ENCODE results near the gene TNN.

The TNN gene

DNA sequence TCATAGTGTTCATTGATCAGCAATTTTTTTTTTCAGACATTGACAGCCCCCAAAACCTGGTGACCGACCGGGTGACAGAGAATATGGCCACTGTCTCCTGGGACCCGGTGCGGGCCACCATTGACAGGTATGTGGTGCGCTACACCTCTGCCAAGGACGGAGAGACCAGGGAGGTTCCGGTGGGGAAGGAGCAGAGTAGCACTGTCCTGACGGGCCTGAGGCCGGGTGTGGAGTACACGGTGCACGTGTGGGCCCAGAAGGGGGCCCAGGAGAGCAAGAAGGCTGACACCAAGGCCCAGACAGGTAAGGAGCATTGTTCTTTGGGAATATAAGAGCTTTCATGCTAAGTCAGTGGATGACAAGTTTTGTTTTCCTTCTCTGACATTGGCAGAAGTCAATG lies 49.3 kb downstream of the TNN start:
- no peak for DNase-seq

DNA sequence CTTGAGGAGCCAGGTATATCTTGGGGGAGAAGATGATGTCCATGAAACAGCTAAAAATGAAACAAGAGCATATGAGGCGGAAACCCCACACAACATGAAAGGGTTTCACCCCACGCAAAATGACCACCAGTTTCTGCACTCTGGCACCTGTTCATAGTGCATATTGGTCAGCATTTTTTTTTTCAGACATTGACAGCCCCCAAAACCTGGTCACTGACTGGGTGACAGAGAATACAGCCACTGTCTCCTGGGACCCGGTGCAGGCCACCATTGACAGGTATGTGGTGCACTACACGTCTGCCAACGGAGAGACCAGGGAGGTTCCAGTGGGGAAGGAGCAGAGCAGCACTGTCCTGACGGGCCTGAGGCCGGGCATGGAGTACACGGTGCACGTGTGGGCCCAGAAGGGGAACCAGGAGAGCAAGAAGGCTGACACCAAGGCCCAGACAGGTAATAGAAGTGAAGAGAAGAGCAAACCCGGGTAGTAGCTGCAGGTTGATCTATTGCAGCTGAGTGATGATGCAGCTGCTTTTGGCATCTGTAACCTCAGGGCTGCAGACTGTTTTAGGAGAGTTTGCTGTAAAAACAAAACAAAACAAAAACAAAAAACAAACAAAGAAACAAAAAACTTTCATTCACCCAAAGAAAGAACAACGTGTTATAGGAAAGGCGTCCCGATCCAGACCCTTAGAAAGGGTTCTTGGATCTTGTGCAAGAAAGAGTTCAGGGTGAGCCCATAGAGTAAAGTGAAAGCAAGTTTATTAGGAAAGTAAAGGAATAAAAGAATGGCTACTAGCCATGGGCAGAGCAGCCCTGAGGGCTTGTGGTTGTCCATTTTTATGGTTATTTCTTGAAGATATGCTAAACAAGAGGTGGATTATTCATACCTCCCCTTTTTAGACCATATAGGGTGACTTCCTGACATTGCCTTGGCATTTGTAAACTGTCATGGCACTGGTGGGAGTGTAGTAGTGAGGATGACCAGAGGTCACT lies 51.0 kb downstream of the TNN start:
- DNase-seq = no peak

DNA sequence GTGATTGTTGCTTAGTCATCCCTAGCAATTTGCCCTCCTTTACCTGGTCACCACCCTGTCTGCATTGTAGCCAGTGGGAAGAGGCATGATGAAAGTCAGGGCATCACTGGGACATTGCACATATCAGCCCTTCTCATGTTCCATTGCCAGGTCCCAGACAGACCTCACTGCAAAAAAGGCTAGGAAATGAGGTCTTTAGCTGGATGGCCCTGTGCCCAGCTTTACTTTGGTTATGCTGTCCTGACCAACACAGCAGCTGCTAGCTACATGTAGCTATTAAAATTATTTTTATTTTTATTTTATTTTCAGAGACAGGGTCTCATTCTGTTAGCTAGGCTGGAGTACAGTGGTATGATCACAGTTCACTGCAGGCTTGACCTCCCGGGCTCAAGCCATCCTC lies 52.9 kb downstream of the TNN start:
- no peak for DNase-seq

DNA sequence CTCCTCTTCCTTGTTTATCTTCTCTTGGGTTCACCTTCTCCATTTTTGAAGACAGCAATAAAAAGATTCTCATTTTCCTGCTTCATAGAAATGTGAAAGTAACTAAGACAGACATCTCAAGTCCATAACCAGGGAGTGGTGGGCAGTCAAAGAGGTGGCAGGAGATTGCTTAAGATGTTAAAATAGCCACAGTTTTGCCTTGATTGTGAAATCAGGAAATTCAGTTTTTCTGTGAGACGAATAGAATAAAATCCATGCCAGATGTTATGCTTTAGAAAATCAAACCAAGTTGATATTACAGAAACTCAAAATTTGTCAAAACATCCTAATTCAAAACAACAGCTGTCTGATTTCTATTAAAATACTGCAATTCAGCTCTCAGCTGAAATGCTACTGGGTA lies 57.2 kb downstream of the TNN start:
- no peak for DNase-seq

DNA sequence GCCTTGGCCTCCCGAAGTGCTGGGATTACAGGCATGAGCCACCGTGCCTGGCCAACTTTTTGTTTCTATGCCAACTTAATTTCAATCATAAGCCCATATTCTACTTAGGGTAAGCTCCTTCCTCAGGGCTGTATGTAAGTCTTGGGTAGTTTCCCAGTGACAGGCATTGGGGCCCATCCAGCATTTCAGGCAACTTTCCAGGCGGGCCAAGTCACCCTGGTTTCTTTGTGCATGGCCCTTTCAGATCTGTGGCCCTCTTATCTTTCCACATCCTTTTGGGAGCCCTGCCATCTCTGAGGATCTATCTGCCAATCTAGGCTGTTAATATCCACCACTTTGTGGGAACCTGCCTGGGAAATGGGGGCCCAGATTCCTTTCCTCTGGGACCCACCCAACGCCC lies 58.7 kb downstream of the TNN start:
- DNase-seq = no peak

DNA sequence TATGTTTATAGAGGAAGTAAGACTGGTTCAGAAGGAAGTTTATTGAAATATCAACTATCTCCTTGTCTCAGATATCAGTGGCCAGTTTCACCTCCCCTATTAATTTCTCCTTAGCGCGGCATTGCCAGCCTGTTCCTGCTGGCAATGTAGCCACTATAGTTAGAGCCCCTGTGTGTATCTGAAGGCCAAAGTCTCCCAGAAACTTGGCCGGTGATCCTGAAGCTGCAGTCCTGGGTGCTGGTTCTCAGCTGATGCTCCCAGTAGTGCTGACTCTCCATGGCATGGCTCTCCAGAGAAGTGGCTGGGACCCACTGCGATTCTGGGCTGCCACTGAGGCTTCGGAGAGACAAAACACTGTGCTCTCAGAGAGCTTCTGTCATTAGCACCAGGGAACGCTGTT lies 59.9 kb downstream of the TNN start:
- DNase-seq = no peak

DNA sequence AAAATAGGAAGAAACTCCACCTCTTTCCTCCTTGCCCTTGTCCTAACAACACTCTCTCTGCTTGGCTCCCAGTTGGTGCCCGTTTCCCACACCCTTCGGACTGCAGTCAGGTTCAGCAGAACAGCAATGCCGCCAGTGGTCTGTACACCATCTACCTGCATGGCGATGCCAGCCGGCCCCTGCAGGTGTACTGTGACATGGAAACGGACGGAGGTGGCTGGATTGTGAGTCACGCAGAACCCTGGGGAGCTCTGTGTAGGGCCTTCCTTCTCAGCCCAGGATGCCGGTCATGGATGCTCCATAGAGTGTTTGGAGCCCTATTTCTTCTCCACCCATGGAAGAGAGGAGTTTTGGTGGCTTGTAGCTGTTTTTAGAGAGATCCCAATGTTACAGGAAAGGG lies 60.9 kb downstream of the TNN start:
- DNase-seq = no peak

DNA sequence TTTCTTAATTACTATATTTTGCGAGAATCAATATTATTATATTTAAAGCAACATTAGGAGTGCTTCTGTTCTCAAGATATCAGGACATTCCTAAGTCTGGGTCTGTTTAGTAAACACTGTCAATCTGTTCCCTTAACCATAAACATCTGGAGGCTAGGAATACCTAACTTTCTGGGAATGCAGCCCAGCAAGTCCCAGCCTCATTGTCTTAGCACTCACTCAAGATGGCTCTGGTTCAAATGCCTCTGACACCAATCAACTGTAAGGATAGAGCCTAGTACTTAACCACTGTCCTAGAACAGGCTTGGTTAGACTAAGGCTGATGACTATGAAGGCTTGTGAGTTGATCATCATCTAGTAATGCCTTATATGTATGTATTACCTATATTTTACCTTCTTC lies 61.5 kb downstream of the TNN start:
- DNase-seq = no peak

DNA sequence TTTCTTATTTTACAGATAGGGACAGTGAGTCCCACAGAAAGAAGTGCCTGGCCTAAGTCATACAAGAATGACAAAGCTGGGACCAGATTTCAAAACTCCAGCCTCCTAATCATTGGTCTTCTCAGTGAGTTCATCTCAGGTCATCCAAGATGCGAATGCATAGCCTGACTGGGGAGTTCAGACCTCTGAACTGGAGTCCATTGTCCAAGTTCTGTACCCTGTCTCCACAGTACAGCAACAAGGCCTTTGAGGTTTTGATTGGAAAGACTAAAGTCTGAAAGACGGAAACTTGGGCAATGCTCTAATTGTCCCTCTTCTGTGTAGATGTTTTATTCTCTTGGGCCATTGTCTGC lies 62.0 kb downstream of the TNN start:
- no peak for DNase-seq

DNA sequence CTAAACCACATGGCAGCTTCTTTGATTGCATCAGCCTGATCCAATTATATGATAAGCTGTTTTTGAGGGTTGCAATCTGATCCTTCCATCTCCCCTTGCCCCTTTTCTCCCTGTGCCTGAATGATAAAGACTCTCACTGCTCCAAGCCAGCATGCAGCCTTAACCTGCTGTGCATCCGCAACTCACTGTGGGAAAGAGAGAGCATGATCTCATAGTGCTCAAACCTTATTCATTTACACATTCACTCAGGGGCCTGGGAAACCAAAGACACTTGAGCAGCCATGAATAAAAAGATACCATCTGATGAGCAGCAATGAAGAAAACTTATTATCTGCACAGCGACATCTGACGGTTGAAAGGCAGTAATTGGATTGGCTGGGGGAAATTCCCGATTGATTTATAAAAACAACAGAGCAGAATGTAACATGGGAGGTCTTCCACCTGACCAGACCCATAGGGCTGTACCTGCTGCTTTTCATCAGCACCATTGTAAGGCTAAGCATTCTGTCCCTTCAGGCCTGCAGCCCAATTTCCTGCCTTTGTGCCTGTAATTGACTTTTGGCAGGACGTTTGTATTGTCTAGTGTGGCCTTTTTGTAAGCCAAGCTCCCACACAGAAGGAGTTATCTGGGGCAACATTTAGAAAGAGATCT lies 62.5 kb downstream of the TNN start:
- no peak for DNase-seq

DNA sequence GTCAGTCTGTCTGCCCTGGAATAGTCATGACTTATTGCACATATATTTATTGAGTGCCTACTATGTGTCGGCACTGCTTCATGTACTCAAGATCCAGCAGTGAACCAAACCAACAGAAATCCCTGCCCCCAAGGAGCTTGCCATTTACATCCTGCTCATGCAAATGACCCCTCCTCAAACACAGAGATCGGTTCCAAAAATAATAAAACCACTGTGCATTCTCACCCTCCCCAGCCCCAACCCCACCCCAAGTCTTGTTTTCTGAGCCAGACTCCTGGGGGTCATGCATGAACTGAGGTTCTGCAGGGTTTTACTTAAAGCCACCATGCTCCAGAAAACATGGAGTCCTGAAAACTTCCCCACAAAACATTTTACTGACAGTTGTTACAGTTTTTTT lies 63.0 kb downstream of the TNN start:
- DNase-seq = no peak

DNA sequence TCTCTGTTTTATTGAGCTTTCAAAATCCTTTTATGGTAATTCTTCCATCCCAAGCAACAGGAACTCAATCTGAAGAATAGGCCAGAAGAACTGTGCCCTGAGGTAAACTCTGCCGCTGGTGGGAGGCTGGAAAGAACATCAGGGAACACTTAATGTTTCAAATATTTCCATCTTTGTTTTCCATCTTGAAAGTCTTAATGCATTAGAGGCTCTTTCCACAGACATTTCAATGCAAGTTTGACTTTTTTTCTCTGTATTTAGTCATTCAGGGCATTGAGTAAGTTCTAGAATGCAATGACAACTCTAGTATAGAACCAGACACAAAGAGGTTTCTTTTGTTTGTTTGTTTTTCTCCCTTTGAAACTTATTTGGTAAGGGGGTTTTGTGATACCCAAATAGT lies 63.5 kb downstream of the TNN start:
- no peak for DNase-seq

DNA sequence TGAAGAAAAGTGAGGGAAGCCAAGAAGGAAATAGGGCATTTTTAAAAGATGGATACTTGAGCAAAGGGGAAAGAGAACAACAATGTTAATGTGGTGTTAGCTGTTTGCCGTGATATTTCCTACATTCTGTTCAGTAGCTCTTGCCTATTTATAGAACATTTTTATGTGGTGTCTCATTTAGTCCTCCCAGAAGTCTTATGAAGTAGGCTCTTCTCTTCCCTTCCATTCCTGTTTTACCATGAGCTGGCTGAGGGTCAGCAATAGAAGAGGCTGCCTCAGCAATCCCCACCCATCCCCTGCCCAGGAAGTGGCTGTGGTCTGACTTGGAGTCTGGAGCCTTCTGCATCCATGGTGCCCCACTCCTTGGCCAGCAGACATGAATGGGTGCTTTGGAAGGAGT lies 64.8 kb downstream of the TNN start:
- no peak for DNase-seq

DNA sequence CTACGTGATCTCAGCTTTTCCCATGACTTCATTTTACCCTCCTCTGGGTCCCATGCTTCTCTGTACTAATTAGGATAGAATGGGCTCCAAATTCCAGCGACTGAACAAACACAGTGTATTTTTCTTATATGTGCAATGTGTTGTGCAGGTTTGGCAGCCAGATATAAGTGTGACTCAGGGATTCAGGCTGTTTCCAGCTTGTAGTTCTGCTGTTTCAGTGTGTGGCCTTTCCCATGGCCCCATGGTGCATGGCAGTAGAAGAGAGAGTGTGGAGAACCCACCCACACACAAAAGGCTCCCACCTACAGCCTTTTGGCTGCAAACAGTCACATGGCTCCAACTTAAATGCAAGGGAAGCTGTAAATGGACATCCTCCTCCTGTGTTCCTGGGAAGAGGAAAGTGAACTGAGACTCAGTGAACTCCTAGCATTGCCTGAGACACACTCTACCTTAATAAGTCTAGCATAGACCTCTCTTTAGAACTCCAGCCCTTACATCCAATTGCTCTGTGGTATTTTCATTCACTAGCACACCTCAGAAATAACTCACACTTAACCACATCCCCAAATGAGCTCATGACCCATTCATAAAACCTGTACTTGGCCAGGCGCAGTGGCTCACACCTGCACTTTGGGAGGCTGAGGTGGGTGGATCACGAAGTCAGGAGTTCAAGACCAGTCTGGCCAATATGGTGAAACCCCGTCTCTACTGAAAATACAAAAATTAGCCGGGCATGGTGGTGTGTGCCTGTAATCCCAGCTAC lies 66.2 kb downstream of the TNN start:
- DNase-seq = no peak

DNA sequence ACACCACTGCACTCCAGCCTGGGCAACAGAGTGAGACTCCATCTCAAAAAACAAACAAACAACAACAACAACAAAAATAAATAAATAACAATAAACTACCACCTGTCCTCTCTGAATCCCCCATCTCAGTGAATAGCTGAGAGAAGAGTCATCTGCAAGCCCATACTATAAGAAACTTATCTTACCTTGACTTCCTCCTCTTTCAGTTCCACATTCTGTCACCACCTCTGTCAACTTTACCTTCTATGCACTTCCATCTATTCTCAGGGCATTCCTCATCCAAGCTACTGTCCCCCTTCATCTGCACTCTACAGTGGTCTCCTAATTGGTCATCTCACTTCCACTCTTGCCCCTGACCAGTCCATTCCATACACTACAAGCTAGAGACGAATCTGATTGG lies 66.9 kb downstream of the TNN start:
- no peak for DNase-seq

DNA sequence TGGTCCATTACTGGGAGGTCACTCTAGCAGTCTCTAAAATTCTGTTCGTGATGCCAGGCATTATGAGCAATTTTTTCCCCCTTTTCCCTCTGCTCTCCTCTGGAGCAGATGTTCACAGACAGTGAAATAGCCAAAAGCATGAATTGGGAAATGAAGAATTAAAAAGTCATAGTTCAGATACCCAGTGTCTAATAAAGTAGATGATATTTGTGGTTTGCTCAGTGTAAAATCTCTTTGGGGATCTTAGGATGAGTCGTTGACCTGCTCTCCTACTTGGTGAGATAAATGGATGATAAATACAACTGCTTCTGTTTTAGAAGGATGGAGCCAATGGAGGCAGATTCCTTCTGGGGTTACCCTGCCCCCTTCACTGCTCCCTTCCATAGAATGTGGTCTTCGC lies 68.6 kb downstream of the TNN start:
- DNase-seq = no peak

DNA sequence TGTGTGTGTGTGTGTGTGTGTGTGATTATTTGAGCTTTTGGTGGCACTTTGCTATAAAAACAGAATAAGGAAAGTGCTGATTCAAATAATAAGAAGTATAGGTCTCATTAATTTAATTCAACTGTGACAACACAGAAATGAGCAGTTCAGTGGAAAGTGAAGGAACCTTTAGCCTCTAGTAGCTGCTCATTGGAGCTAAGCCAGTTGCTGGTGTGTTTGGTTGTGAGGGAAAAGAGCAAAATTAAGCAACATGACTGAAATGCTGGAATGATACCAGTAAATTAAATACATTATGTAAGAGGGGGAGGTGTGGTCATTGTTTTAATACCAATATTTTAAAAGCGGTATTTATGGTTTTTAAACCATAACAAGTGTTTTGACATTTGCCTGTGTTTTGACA lies 69.7 kb downstream of the TNN start:
- DNase-seq = no peak

DNA sequence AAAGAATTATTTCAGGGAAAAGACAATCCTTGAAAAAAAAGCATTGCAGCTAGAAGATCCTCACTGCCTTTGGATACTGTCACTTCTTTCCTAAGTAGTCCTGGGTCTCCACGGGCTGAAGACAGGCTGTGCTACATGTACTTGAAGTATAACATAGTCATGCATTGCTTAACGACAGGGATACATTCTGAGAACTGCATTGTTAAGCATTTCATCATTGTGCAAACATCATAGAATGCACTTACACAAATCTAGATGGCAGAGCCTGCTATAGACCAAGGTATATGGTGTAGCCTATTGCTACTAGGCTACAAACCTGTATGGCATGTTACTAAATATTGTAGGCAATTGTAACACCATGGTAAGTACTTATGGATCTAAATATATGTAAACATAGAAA lies 70.9 kb downstream of the TNN start:
- DNase-seq = no peak

DNA sequence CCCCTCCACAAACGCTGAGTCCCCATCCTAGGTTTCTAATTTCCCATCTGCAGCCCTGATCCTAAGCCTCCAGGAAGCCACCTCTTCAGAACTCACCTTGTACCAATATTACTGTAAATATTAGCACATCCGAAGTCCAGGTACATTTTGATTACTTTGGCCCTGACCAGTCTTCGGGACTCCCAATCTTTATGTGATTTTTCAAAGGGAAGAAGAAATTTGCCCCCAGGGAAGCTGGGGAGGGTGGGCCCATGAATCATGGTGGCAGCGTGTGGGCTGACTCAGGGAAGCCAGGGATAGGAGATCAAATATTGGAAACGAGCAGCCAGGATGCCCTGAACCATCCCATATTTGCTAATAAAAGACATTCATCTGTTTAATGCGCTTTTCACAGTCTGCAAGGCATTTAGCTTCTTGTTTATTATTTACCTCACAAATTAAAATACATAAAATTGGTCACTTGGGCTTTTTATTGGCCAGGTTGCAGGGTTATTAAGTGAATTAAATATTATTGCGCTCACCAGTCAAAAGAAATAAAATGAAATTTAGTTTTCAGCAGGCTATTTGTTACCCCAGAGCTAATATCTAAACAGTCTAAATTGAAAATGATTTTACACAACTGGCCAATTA lies 78.4 kb downstream of the TNN start:
- DNase-seq = no peak

DNA sequence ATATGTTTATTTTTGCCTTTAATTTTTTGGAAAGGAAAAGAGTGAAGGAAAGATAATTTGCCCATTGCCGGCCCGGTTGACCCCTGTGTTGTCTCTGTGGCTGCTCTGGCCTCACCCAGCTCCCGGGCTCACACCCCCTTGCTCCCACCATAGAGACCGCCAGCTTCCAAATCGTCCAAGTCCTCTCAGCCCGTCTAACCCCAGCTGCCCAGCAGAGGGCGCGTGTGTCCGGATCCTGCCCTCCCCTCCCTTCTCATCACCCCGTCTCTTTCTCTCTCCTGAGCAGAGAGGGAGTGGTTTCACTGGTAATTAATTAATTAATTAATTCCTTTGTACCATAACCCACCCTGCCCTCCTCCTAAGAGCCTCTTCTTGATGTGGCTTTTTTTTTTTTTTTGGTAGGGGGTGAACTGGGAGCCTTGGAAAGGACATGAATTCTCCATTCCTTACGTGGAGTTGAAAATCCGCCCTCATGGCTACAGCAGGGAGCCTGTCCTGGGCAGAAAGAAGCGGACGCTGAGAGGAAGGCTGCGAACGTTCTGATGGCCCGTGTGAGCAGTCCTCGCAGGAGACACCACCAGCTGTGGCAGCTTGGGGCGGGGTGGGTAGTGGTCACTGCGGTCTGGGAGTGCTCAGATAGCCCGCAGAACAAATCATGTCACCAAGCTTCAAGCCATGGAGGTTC lies 79.0 kb downstream of the TNN start:
- DNase-seq = peak; percentile 68

DNA sequence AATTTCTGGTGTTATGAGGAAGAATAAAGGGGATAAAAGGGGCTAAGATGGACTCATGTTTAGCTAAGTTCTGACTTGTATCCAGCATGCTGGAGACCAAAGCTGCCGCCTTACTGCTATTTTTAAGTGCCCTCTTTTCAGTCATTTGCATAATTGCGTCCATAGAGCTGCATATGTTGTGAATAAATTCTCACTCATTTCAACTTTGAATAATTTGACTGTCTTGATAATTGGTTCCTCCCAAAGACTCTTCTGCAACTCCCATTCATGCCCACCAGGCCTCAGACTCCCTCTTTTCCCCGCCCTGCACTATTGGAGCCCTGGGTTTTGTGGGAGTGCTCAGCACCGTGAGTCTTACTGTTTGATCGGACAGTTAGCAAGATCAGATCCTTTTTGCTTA lies 79.9 kb downstream of the TNN start:
- DNase-seq = no peak

DNA sequence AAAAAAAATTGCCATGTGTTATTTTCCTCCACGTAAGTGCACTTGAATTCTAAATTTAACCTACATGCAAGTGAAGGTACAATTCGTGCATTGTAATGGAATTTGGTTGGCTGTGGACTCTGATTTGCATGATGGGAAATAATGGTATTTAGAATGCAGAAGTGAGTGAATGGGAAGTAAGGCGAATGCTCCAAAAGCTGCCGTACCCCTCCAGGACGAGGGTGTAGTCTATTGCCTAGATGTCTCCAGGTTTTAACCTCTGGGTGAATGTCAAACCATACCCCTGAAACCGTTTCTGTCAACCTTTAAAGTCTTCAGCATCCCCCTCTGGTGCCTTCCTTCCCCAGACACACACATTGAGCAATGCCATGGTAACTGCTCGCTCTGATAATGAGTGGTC lies 80.4 kb downstream of the TNN start:
- DNase-seq = no peak
